GM21737 (cell line): ENCODE results near the gene HES5.

Source experiments
- ATAC-seq: cut with Tn5 transposase; IDR thresholded peaks from one replicate; pipeline ENCODE4 v1.9.1; 2021; ENCODE audit warnings: mild to moderate bottlenecking, moderate library complexity; ENCODE audit not compliant: unreplicated experiment

The HES5 gene

DNA sequence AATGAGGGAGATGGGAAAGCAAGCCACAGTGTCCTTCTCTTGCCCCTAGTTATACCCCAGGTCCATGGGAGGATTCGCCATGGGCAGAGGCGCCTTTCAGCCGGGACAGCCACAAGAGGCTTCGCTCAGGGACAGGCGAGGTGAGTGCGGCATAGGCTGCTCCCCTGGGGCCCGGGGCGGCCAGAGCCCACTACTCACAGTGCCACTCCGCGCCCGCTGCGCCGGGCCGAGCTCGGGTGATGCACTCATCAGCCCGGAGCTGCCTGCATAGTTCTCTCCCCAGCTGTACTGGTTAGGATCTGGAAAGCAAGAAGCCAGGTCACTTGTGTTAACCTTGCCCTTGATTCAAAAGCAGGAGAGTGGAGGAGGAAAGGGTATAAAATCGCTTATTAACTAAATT is 12.1 kb downstream of the HES5 start:
- ATAC-seq = no peak

DNA sequence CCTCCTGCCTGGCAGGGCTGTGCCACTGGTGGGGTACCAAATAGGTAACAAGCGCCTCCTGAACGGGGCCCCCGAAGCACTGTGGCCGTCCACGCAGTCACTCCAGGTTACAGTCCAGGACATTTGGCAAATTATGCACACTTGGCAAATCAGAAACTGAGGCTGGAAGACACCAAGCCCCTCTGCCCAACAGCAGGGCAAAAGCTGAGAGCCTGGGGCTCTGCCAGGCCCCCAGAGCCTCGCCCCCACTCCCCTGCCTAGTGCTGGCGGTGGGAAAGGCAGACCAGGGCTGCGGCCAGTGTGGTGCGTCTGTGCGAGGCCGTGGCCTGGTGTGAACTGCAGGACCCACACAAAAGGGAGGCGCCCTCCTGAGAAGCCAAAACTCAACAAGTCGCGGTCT is 13.1 kb downstream of the HES5 start:
- ATAC-seq = no peak

DNA sequence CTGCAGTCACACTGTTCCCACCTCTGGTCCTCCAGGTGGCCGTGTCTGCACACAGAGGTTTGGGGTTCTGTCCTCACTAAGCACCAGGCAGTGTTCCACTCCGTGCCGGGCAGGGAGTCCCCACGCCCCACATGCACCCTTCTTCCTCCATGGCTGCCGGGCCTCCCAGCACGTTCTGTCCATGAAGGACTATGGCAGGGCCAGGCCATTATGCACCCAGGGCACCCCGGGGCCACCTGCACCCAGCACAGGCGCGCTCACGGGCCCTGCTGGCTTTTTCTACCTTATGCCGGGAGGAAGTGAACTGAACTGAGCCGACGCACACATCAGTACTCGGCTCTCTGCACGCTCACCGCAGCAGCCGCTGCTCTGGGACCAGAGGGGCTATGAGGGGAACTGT is 13.9 kb downstream of the HES5 start:
- ATAC-seq = no peak

DNA sequence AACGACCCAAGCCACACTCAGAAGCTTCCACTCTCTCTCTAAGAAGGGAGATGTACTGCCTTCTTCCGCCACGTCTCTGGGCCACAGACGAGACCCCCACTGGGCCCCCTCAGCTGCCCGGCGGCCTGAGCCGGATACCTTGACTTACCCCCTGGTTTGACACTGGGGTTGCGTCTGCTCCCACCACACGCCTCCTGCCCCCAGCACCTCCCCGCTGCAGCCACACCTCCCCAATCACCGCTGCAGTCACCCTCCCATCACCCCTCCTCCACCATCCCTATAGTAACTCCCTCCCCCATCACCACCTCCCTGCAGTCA is 14.3 kb downstream of the HES5 start:
- no peak for ATAC-seq

DNA sequence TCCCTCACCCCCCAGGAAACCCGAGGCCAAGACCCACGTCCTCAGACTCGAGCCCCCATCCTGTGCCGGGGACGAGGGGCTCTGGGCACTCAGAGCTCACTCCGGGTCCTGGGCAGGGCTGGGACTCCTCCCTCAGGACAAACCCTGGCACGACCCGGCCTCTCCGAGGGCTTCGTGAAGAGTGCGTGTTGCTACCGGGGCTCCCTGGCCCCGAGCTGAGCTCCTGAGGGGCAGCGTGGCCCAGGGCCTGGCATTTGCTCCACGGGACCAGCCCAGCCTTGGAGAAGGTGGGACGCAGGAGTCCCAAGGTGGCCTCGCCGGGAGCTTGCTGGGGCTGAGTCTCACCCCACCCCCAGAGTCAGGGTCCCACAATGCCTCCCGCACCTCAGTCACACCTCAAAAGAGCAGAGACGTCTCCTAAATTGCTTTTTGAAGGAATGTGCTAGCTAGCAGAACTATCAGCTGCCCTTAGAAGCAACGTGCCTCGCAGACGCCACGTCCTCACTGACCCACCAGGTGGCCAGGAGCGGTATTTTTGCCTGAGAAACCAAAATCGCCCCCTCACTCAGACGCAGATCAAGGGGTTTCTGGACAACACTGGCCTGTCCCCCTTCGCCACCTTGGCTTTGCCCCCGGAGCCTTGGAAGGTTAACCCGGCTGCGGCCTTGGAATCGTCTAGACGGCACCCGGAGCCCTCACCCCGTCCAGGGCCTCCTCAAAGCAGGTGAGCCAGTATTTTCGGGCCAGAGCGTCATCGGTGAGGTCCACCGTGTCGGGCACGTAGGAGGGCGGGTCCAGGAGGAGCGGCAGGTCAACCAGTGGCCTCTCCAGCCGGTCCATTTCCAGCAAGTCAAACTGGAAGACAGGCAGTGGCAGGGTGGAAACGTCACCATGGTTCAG is 14.9 kb downstream of the HES5 start:
- no peak for ATAC-seq

DNA sequence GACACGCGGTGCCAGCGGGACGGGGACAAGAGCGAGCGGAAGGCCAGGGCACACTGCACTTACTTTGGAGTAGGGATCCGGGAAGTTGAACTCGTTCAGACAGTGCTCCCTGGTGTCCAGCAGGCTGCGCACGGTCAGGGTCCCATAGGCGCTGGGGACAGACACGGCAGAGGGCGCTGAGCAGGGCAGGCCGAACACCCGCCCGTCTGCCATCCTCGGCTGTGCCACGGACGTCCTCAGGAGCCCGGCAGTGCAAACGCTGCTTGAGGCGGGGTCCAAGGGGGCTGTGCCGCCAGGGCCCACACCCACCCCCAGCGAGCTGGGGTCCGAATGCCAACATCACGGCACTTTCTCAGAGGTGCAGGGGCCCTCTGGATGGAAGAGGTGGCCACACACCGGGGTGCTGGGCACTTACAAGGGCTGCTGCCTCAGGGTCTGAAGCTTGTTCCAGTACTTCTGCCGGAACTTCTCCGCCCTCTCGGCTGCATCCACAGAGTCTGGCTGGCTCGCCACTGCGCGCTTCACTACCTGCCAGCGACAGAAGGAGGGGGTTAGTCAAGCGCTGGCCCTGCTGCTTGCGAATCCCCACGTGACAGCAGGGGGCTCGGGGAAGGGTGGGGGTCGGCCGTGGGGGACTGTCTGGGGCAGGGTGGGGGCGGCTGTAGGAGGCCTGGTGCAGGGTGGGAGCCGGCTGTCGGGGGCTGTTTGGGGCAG is 16.0 kb downstream of the HES5 start:
- ATAC-seq = no peak

DNA sequence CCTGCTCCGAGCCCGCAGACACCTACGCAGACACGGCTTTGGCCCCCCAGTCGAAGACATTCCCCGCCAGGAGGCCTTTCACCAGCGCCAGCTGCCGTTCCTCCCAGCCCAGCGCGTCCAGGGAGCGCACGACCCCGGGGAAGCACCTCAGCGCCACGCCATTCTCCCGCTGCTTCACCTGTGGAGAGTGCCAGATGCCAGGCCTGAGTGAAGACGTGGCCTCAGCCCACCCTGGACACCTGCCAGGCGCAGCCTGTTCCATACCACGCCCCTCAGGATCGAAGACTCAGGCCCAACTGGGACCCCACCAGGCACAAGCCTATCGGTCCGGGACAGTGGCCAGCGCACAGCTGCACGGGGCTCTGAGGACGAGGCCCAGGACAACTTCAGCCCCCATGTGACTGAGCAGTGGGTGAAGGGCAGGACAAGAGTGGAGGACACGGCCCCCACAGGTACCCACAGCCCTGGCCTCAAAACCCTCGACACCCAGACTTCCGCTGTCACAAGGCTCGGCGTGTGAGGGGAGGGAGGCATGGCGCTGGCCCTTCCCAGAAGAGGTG is 17.1 kb downstream of the HES5 start:
- ATAC-seq = no peak

DNA sequence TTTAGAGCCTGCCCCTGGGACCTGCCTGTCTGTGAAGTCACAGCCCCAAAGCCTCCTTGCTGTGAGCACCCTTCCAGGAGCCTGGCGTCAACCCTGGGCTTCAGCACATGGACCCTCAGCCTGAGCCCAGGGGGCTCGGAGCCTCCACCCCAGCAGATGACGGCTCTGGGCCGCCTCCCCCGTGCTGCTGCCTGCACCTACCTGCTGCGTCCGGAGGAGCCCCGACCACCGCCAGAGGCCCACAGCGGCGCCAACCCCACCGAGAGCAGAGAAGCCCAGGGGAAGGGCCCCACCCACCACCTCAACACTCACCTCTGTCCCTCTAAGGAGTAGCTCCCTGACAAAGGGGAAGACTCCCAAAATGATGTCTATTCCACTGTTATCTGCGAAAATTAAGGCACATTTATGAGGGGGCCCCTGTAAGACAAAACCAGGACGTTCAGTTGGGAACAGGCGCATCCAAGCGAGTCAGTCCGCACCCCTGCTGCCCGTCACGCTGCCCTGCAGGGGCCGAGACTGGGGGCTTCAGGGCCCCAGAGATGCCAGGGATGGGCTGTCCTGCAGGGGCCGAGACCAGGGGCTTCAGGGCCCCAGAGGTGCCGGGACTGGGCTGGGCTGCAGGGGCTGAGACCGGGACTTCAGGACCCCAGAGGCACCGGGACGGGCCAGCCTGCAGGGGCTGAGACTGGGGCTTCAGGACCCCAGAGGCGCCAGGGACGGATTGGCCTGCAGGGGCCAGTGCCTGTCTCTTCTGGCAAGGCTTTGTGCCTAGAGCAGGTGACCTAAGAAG is 19.5 kb downstream of the HES5 start:
- no peak for ATAC-seq

DNA sequence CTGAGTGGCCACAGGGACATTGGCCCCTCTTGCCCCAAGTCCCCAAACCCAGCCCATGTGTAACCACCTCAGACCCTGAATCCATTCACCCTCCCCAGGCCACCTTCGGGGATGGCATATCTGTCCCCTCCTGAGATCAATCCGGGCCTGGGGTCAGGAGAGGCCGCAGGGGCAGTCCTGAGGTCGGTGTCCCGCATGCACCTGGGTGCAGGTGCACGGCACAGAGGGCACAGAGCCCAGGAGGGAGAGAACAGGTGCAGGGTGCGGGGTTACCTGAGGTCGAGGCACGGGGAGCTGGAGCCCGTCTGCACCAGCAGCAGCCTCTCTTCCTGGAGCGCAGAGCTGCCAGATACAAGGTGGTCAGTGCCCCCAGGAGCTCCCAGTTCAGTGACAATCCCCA is 20.5 kb downstream of the HES5 start:
- ATAC-seq = no peak

DNA sequence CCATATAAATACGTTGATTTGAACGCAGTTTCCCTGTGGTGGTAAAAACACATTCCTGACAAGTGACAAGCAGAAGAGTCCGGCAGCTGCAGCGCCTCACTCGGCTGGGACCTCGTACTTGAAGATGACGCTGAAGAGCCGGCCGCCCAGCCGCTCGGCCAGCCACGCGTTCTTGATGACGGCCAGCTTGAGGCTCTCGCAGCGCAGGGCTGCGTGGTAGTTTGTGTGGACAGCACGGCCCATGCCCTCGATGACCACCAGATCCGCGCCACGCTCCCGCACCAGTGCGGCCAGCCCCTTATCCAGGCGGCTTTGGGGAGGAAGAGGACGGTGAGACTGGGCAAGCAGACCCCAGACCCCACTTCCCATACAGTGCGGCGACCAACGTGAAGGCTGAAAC is 21.3 kb downstream of the HES5 start:
- no peak for ATAC-seq

DNA sequence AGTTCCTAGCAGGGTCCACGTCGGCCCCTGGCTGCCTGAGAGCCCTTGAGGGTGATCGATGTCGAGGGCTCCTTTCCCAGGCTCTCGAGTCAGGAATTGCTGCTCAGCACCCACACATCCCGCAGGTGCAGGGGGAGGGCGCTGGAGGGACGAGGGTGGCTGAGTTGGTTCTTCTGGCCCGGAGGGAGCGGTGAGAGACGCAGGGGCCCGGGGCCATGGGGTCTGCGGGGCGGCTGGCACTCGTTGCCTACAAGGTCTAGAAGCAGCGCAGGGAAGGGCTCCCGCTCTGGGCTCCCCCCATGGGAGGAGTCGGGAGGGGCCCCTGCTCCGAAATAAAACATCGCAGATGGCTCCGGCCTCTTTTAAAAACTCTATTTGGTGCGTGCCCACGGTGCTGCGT is 21.9 kb downstream of the HES5 start:
- no peak for ATAC-seq

DNA sequence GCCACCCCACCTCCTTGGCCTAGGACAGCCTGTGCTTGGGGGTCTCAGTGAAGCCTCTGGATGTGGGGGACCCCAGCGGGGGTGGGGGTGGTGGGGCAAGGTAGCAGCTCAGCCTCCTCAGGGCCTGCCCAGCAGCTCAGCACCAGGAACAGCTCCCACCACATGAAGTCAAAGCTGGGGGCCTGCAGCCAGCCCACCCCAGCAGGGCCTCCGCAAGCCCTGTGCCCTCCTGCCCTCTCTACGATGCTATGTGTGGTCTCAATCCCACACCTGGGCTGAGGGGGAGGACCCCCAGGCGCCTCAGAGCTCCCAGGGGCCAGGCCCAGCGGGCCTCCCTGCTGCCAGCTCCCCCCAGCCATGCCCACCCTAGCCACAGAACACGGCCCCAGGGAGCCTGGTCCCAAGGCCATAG is 22.3 kb downstream of the HES5 start:
- no peak for ATAC-seq

DNA sequence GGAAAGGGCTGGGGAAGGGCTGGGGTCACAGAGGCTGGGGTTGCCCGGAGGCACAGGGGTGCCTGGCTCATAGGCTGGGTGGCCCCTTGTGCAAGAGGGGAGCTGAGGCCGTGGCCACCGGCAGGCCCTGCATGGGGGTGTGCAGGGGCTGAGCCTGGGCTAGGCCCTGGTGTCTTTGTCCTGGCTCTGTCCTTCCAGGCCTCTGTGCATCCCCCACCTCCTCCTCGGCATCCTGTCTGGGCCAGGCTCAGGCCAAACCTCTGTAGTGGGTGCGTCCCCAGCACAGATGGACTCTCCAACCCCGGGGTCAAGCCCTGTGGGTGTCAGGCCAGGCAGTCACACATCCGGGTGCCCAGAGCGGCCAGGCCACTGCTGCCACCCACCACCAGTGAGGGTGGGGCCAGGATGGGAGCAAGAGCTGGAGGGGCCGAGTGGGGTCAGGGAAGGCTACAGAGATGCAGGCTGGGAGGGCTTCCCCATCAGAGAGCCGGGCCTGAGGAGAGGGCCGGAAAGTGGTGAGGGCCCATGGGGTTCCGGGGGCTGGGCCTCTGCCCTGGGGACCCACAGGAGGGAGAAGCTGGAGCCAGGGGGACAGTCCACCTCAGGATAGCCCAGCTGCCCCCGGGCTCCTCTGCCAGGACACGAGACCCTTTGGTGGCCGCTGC is 23.0 kb downstream of the HES5 start:
- ATAC-seq = no peak

DNA sequence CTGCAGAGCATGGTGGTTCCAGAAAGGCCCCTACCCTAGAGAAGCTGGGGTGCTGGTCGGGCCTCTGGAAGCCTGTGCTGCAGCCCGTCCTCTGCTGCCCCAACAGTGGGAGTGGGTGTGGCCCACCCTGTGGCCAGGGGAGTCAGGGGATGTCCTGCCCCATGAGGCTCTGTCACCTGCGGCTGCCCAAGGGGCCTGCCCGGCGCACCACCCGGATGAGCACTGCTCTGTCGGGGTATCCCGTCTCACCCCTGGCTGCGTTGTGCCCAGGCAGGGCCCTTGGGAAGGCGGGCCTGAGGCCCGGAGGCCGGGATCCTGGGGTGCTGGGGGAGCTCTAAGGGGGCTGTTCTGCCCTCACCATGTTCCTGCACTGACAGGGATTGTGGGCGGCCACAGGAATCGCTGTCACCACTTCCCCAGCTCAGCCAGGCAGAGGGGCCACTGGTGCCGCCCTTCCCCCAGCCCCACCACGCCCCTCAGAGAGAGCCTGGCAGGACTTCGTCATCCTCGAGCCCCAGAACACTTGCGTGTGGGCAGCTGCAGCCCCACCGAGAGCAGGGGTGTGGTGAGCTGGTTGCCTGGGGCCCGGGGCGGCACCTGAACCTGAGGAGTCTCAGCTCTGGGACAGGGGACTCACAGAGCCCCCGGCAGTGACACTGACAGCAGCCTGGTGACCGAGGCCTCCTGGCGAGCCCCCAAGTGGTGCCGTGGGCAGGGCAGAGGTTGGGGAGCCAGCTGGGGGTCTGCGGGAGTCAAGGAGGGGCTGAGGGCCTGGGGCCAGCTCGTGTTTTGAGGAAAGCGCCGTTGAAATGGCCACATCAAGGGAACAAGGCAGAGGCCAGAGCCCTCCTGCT is 23.8 kb downstream of the HES5 start:
- ATAC-seq = no peak

DNA sequence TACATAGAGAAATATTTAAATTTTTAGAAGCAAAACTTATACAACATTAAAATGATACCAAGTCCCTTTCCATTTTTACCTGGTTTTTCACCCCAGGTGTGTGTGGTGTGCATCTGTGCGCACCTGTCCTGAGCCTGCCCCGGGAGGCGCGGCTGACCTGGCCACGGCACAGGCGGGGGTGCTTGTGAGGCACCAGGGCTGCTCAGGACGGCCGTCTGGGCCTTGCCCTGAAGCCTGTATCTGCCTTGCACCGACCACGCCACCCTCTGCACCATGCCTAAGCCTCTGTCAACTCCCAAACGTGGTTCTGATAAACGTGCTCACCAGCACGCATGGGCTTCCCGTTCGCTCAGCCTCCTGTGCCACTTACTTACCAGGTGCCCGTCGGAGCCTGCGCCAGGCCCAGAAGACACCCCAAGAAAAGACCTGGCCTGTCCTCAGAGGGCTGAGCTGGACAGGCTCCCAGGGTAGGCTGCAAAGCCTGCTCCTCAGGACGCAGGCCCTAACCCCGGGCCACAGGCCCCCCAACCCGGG is 24.5 kb downstream of the HES5 start:
- ATAC-seq = no peak

DNA sequence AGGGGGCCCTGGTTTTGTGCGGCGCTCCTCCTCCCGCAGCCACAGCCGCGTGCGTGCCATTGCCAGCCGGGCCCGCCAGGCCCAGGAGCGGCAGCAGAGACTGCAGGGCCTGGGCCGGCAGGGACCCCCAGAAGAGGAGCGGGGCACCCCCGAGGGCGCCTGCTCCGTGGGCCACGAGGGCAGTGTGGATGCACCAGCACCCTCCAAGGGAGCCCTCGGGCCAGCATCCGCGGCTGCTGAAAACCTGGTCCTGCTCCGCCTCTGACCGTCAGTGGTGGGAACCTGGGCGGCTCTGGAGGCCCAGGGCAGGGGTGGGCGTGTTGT is 25.2 kb downstream of the HES5 start:
- no peak for ATAC-seq

DNA sequence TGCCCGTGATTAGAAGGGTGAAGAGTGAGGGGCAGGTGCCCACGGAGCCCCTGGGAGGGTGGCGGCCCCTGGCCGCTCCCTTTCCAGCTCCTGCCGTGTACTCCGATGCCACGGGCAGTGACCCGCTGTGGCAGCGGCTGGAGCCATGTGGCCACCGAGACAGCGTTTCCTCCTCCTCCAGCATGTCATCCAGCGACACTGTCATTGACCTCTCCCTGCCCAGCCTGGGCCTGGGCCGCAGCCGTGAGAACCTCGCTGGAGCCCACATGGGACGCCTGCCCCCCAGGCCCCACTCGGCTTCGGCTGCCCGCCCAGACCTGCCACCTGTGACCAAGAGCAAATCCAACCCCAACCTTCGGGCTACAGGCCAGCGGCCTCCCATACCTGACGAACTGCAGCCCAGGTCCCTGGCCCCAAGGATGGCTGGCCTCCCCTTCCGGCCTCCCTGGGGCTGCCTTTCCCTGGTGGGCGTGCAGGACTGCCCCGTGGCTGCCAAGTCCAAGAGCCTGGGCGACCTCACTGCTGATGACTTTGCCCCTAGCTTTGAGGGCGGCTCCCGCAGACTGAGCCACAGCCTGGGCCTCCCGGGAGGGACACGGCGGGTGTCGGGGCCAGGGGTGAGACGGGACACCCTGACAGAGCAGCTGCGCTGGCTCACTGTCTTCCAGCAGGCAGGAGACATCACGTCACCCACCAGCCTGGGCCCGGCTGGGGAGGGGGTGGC is 25.7 kb downstream of the HES5 start:
- no peak for ATAC-seq

DNA sequence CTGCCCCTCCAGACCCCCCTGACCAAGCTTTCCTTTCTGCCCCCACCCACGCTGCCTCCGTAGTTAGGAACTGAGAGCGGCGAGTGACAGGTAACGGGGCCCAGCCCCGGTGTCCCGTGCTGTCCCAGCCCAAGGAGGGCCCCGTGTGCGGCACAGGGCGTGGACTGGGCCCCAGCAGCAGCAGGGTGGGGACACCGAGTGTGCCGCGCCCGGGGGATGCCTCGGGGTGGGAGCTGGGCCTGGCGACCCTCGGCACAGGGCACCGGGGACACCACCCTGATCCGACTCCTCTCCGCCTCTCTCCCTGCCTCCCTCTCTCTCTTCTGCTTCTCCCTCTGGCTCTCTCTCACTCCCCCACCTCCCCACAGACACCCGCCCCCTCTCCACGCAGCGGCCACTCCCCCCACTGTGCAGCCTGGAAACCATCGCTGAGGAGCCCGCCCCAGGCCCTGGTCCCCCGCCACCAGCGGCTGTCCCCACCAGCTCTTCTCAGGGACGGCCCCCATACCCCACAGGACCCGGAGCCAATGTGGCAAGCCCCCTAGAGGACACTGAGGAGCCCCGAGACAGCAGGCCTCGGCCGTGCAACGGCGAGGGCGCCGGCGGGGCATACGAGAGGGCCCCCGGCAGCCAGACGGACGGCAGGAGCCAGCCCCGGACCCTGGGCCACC is 26.4 kb downstream of the HES5 start:
- ATAC-seq = no peak
